HG02885 (cell line): ENCODE data around the gene CLDND2.

ENCODE experiments used
- ATAC-seq: cut with Tn5 transposase; IDR thresholded peaks from one replicate; pipeline ENCODE4 v1.9.1; 2021; ENCODE audit warnings: mild to moderate bottlenecking; ENCODE audit not compliant: unreplicated experiment, poor library complexity

CLDND2 gene

GRCh38 chr19:51337141-51337860 lies 31.5 kb downstream of the CLDND2 start:
- no peak for ATAC-seq

GRCh38 chr19:51333836-51334460 lies 34.9 kb downstream of the CLDND2 start:
- no peak for ATAC-seq

- no peak for ATAC-seq
These were observed 37.1 kb downstream of the CLDND2 start for GRCh38 chr19:51331716-51332115.

GRCh38 chr19:51331193-51331592 lies 37.6 kb downstream of the CLDND2 start:
- no peak for ATAC-seq

- ATAC-seq: no peak
These were observed 38.4 kb downstream of the CLDND2 start for GRCh38 chr19:51330366-51330765.

- no peak for ATAC-seq
These were observed 39.4 kb downstream of the CLDND2 start for GRCh38 chr19:51329411-51329810.

- ATAC-seq: no peak
These were observed 41.5 kb downstream of the CLDND2 start for GRCh38 chr19:51327066-51328001.

- ATAC-seq: no peak
These were observed 42.4 kb downstream of the CLDND2 start for GRCh38 chr19:51326216-51327065.

GRCh38 chr19:51325161-51325976 lies 43.4 kb downstream of the CLDND2 start:
- ATAC-seq: no peak

- no peak for ATAC-seq
These were observed 44.7 kb downstream of the CLDND2 start for GRCh38 chr19:51324167-51324481.

GRCh38 chr19:51323481-51324166 lies 45.2 kb downstream of the CLDND2 start:
- no peak for ATAC-seq

GRCh38 chr19:51321799-51322198 lies 47.0 kb downstream of the CLDND2 start:
- ATAC-seq: no peak

GRCh38 chr19:51320280-51320657 lies 48.5 kb downstream of the CLDND2 start:
- ATAC-seq: no peak

GRCh38 chr19:51319649-51320279 lies 49.0 kb downstream of the CLDND2 start:
- no peak for ATAC-seq

- ATAC-seq: no peak
These were observed 49.8 kb downstream of the CLDND2 start for GRCh38 chr19:51318687-51319648.

- ATAC-seq: no peak
These were observed 50.8 kb downstream of the CLDND2 start for GRCh38 chr19:51317968-51318367.

GRCh38 chr19:51317376-51317775 lies 51.4 kb downstream of the CLDND2 start:
- ATAC-seq: no peak
